Caco-2 (cell line): Measurements from ENCODE around the gene PFKFB4. TPM values are rescaled to one million over a fixed set of nuclear protein-coding genes. Genes with fewer than 3 reads are reported as not detected.
A peak's percentile ranks its signal among the peaks of the same experiment; 100 is the strongest.

ENCODE experiments used
- BruUV-seq: library from RNA; stranded (reverse); fragments of 400-500 nt; replicated peaks from 2 replicates; lab custom pipeline; 2021; lab: Mats Ljungman, UMichigan
- CTCF ChIA-PET: fragments of 300-600 bp; sonication (Branson Sonifier 250); formaldehyde crosslinking; loops from one replicate; lab custom pipeline; 2022; ENCODE audit warnings: antibody characterized with exemption; lab: Charles Lee
- POLR2A ChIA-PET: fragments of 300-600 bp; sonication (Branson Sonifier 250); formaldehyde crosslinking; loops from one replicate; lab custom pipeline; 2022; ENCODE audit warnings: antibody characterized with exemption; lab: Charles Lee
- DNase-seq, 2 experiments: peaks; one replicate each; pipeline versions ENCODE4 v3.0.0 to v3.0.0-alpha.2; 2020 to 2022
- H3K27me3 ChIP-seq: replicated peaks from 2 replicates; pipeline ENCODE4 v1.6.0; 2011; ENCODE audit warnings: low read length; ENCODE audit not compliant: control insufficient read depth, insufficient read depth
- H3K36me3 ChIP-seq: 2 replicates; pipeline ENCODE4 v1.5.1; 2011; ENCODE audit warnings: low read length; ENCODE audit not compliant: control insufficient read depth, insufficient read depth
- H3K4me1 ChIP-seq: fragments of 250-450 bp; sonication (Bioruptor Pico); 2 replicates; pipeline ENCODE4 v1.5.1; 2020; ENCODE audit warnings: mild to moderate bottlenecking
- H3K4me3 ChIP-seq: 2 replicates; pipeline ENCODE4 v1.5.1; 2011; ENCODE audit warnings: low read depth, mild to moderate bottlenecking, control low read depth, low read length
- H3K9me3 ChIP-seq: fragments of 250-450 bp; sonication (Bioruptor Pico); 2 replicates; pipeline ENCODE4 v1.5.1; 2020; ENCODE audit warnings: mild to moderate bottlenecking, moderate library complexity
- H3K27ac Mint-ChIP-seq: one replicate; pipeline ENCODE4 v1.8.0; 2022; ENCODE audit warnings: mixed read lengths; ENCODE audit not compliant: unreplicated experiment
- H3K27me3 Mint-ChIP-seq: one replicate; pipeline ENCODE4 v1.8.0; 2022; ENCODE audit warnings: mixed read lengths; ENCODE audit not compliant: insufficient read depth, unreplicated experiment
- H3K36me3 Mint-ChIP-seq: one replicate; pipeline ENCODE4 v1.8.0; 2022; ENCODE audit warnings: mild to moderate bottlenecking, mixed read lengths; ENCODE audit not compliant: insufficient read depth, unreplicated experiment
- H3K4me1 Mint-ChIP-seq: one replicate; pipeline ENCODE4 v1.8.0; 2022; ENCODE audit warnings: low read depth, mixed read lengths; ENCODE audit not compliant: unreplicated experiment
- H3K4me3 Mint-ChIP-seq: one replicate; pipeline ENCODE4 v1.8.0; 2022; ENCODE audit warnings: mild to moderate bottlenecking, moderate library complexity, mixed read lengths; ENCODE audit not compliant: unreplicated experiment
- H3K9me3 Mint-ChIP-seq: one replicate; pipeline ENCODE4 v1.8.0; 2022; ENCODE audit warnings: mixed read lengths; ENCODE audit not compliant: unreplicated experiment
- intact Hi-C: fragments of 100-400 bp; cut with micrococcal nuclease; formaldehyde crosslinking; loops from one replicate; pipeline ENCODE4 v1.10.0; 2022; ENCODE audit not compliant: unreplicated experiment
- total RNA-seq: library from RNA; stranded (reverse); gene quantifications from 2 replicates; pipeline ENCODE4 v1.2.3, GENCODE V29; 2022
- TF ChIP-seq, protein P1 (sequence below), 2 experiments: fragments of 200-600 bp in 1 of 2; IDR thresholded peaks; 1 replicate in 1 of 2; 2 replicates in 1 of 2; pipeline versions ENCODE4 v1.5.1 to v1.8.0; 2011 to 2022; ENCODE audit warnings: antibody characterized with exemption in 1 of 2, control low read depth in 1 of 2, inconsistent platforms in 1 of 2, low read depth in 1 of 2, low read length in 1 of 2, mild to moderate bottlenecking in 1 of 2, moderate library complexity in 1 of 2; ENCODE audit not compliant: insufficient read depth in 1 of 2, severe bottlenecking in 1 of 2, unreplicated experiment in 1 of 2

Gene PFKFB4
- total RNA-seq, 1 experiment from 2014 or later: 11.2 TPM

DNA sequence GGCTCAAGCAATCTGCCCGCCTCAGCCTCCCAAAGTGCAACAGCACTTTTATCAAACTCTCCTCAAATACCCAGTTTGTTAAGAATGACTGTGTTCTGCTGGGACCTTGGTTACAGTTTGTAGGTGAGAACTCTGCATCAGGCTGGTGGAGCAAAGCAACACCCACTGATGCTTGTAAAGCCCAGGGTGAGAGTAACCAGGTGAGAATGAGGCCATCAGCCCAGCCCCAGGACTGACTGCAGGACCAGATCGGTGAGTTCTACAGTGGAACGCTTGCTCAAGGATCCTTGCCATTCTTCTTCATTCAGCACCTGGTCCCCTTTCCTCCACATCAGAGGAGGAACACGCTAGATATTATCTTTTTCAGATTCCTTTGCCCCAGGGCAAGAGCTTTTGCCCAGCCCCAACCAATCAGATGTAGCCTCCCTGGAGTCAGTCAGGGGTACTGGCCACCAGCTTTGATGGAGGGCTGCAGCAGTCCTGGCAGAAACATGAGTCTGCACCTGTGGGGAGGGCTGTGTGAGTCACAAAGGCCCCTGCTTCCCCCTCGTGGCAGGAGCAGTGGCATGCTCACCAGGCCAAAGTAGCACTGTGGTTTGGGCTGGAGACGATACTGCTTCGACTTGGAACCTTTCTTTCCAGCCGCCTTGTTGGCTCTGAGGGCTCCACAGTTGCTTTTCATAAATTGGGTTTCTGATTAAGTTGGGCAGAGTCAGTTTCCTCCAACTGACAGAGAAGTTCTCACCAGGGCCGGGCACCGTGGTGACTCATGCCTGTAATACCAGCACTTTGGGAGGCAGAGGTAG lies 49.1 kb downstream of the PFKFB4 start:
- Histone ChIP-seq H3K4me3 (no peak overlapping the region), H3K27me3 (no peaks in the 10 kb centered on the region), H3K9me3 (no peaks in the 10 kb centered on the region), H3K4me1 (peaks cover 35% of the 10 kb centered on the region), H3K36me3 (no peaks in the 10 kb centered on the region)
- H3K9me3 Mint-ChIP-seq: no peaks in the 10 kb centered on the region
- ChIA-PET CTCF (interaction anchor here (0.6 to 4.1 kb wide), 9 partner anchors 34 to 107 kb away, joined by 3 to 77 read pairs (median 6); partner anchors contain the start of genes CCDC51 and TMA7), POLR2A (interaction anchor here (0.6 to 1.1 kb wide), 4 partner anchors 34 to 413 kb away, joined by 4 to 16 read pairs (median 6); partner anchors contain the start of genes ATRIP, CCDC51 and TMA7)
- H3K27me3 Mint-ChIP-seq: no peaks in the 10 kb centered on the region
- DNase-seq: peak; percentile 90 to 93
- H3K4me1 Mint-ChIP-seq: peaks cover 14% of the 10 kb centered on the region
- BruUV-seq: no TSS peak
- intact Hi-C loops: loop anchor here (1.0 kb wide), 3 partner anchors 34 to 51 kb away; no protein-coding TSS in a partner anchor
- TF ChIP-seq, protein P1, sequence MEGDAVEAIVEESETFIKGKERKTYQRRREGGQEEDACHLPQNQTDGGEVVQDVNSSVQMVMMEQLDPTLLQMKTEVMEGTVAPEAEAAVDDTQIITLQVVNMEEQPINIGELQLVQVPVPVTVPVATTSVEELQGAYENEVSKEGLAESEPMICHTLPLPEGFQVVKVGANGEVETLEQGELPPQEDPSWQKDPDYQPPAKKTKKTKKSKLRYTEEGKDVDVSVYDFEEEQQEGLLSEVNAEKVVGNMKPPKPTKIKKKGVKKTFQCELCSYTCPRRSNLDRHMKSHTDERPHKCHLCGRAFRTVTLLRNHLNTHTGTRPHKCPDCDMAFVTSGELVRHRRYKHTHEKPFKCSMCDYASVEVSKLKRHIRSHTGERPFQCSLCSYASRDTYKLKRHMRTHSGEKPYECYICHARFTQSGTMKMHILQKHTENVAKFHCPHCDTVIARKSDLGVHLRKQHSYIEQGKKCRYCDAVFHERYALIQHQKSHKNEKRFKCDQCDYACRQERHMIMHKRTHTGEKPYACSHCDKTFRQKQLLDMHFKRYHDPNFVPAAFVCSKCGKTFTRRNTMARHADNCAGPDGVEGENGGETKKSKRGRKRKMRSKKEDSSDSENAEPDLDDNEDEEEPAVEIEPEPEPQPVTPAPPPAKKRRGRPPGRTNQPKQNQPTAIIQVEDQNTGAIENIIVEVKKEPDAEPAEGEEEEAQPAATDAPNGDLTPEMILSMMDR (IDR thresholded peaks at IDR 0.05; ENCODE audit: insufficient read depth in 1 of 2, low read depth in 1 of 2, low read length in 1 of 2, severe bottlenecking in 1 of 2, unreplicated experiment in 1 of 2): peak; percentile 81 to 91
- H3K27ac Mint-ChIP-seq: peak overlapping the region; percentile 67
- H3K36me3 Mint-ChIP-seq: peaks cover 6% of the 10 kb centered on the region
- peak overlapping the region; percentile 7 for H3K4me3 Mint-ChIP-seq

DNA sequence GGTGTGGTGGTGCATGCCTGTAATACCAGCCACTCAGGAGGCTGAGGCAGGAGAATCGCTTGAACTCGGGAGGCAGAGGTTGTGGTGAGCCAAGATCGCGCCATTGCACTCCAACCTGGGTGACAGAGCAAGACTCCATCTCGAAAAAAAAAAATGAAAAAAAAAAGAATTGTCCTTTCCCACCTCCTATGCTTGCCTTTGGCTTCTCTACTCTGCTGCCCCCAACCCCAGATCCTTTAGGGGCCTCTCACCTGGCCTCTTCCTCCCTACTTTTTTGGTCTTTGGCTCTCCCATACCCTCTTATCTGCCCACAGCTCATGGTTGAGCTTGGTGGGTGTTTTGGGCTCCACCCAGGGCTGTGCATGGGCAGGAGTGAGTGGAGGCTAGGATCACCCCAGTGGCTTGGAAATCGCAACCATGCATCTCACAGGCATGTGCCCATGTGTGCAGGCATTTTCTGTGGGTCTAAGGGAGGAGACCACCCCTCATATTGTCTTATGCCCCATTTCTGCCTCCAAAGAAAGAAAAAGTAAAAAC lies 50.6 kb downstream of the PFKFB4 start:
- Histone ChIP-seq H3K9me3 (no peaks in the 10 kb centered on the region), H3K36me3 (no peaks in the 10 kb centered on the region), H3K27me3 (no peaks in the 10 kb centered on the region), H3K4me1 (peaks cover 35% of the 10 kb centered on the region), H3K4me3 (no peak overlapping the region)
- Mint-ChIP-seq H3K27ac (peak overlapping the region; percentile 24), H3K4me3 (no peak overlapping the region), H3K9me3 (no peaks in the 10 kb centered on the region), H3K36me3 (peaks cover 6% of the 10 kb centered on the region), H3K27me3 (no peaks in the 10 kb centered on the region), H3K4me1 (peaks cover 23% of the 10 kb centered on the region)
- intact Hi-C loops: no loop called here
- CTCF ChIA-PET: interaction anchor here (4.1 kb wide), 1 partner anchor 33 kb away, joined by 77 read pairs; no protein-coding TSS in a partner anchor
- TF ChIP-seq, protein P1 (IDR thresholded peaks at IDR 0.05; ENCODE audit: insufficient read depth in 1 of 2, low read depth in 1 of 2, low read length in 1 of 2, severe bottlenecking in 1 of 2, unreplicated experiment in 1 of 2): no peak
- no peak for DNase-seq
- BruUV-seq: no TSS peak
- POLR2A ChIA-PET: no interaction called here

DNA sequence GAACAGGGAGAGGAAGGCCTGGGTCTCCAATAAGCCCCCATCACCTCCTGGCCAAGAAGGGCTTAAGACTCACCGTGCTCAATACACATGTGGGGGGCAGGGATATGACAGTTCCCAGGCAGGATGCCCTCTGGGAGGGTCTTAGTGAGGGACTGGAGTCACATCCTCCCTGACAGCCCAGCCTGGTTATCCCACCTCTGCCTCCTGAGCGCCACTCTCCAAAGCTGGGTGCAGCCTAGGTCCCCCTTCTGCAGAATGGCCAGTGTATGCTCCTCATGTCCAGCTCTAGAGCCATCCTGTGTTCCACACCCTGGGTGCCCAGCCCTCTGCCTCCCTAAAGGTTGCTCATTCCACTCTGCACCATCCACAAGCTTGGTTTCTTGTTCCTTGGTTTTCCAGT lies 51.5 kb downstream of the PFKFB4 start:
- Histone ChIP-seq H3K36me3 (no peaks in the 10 kb centered on the region), H3K27me3 (no peaks in the 10 kb centered on the region), H3K9me3 (no peaks in the 10 kb centered on the region), H3K4me1 (peaks cover 35% of the 10 kb centered on the region), H3K4me3 (no peak overlapping the region)
- Mint-ChIP-seq H3K9me3 (no peaks in the 10 kb centered on the region), H3K27me3 (no peaks in the 10 kb centered on the region), H3K4me3 (peak overlapping the region; percentile 74), H3K27ac (no peak overlapping the region), H3K4me1 (peaks cover 23% of the 10 kb centered on the region), H3K36me3 (peaks cover 6% of the 10 kb centered on the region)
- intact Hi-C loops: no loop called here
- DNase-seq: no peak
- CTCF ChIA-PET: interaction anchor here (0.9 to 4.1 kb wide), 3 partner anchors 32 to 159 kb away, joined by 3 to 77 read pairs (median 14); no protein-coding TSS in a partner anchor
- POLR2A ChIA-PET: no interaction called here
- BruUV-seq: no TSS peak
- TF ChIP-seq, protein P1 (IDR thresholded peaks at IDR 0.05; ENCODE audit: insufficient read depth in 1 of 2, low read depth in 1 of 2, low read length in 1 of 2, severe bottlenecking in 1 of 2, unreplicated experiment in 1 of 2): no peak
